Calu3 (cell line): ENCODE data around the gene PROSER3. TPM values are rescaled to one million over a fixed set of nuclear protein-coding genes. Genes with fewer than 3 reads are reported as not detected.

Source experiments
- BruUV-seq: library from RNA; stranded (reverse); fragments of 400-500 nt; replicated peaks from 2 replicates; lab custom pipeline; 2021; lab: Mats Ljungman, UMichigan
- CTCF ChIA-PET: fragments of 300-600 bp; sonication (Branson Sonifier 250); formaldehyde crosslinking; loops from one replicate; lab custom pipeline; 2022; ENCODE audit warnings: antibody characterized with exemption; lab: Charles Lee
- DNase-seq: peaks from one replicate; pipeline ENCODE4 v3.0.0; 2022
- H3K27ac Mint-ChIP-seq: one replicate; pipeline ENCODE4 v1.8.0; 2022; ENCODE audit warnings: mixed read lengths; ENCODE audit not compliant: unreplicated experiment
- H3K27me3 Mint-ChIP-seq: one replicate; pipeline ENCODE4 v1.8.0; 2022; ENCODE audit warnings: mixed read lengths; ENCODE audit not compliant: unreplicated experiment
- H3K36me3 Mint-ChIP-seq: one replicate; pipeline ENCODE4 v1.8.0; 2022; ENCODE audit warnings: mild to moderate bottlenecking, moderate library complexity, mixed read lengths; ENCODE audit not compliant: insufficient read depth, unreplicated experiment
- H3K4me1 Mint-ChIP-seq: one replicate; pipeline ENCODE4 v1.8.0; 2022; ENCODE audit warnings: mild to moderate bottlenecking, low read depth, mixed read lengths; ENCODE audit not compliant: unreplicated experiment
- H3K4me3 Mint-ChIP-seq: one replicate; pipeline ENCODE4 v1.8.0; 2022; ENCODE audit warnings: mild to moderate bottlenecking, low read depth, moderate library complexity, mixed read lengths; ENCODE audit not compliant: unreplicated experiment
- H3K9me3 Mint-ChIP-seq: one replicate; pipeline ENCODE4 v1.8.0; 2022; ENCODE audit warnings: low read depth, mixed read lengths; ENCODE audit not compliant: unreplicated experiment
- intact Hi-C: fragments of 100-400 bp; cut with micrococcal nuclease; formaldehyde crosslinking; loops from one replicate; pipeline ENCODE4 v1.10.0; 2022; ENCODE audit not compliant: unreplicated experiment
- total RNA-seq: library from RNA; stranded (reverse); gene quantifications from 2 replicates; pipeline ENCODE4 v1.2.3, GENCODE V29; 2022
- TF ChIP-seq, protein P1 (sequence below): fragments of 200-600 bp; IDR thresholded peaks from one replicate; pipeline ENCODE4 v1.8.0; 2022; ENCODE audit warnings: antibody characterized with exemption; ENCODE audit not compliant: unreplicated experiment

The PROSER3 gene
- total RNA-seq, 1 experiment from 2014 or later: 70.7 TPM

- TF ChIP-seq, protein P1, sequence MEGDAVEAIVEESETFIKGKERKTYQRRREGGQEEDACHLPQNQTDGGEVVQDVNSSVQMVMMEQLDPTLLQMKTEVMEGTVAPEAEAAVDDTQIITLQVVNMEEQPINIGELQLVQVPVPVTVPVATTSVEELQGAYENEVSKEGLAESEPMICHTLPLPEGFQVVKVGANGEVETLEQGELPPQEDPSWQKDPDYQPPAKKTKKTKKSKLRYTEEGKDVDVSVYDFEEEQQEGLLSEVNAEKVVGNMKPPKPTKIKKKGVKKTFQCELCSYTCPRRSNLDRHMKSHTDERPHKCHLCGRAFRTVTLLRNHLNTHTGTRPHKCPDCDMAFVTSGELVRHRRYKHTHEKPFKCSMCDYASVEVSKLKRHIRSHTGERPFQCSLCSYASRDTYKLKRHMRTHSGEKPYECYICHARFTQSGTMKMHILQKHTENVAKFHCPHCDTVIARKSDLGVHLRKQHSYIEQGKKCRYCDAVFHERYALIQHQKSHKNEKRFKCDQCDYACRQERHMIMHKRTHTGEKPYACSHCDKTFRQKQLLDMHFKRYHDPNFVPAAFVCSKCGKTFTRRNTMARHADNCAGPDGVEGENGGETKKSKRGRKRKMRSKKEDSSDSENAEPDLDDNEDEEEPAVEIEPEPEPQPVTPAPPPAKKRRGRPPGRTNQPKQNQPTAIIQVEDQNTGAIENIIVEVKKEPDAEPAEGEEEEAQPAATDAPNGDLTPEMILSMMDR: no peak
- no TSS peak for BruUV-seq
- Mint-ChIP-seq H3K36me3 (peaks cover 57% of the 10 kb centered on the region), H3K27me3 (no peaks in the 10 kb centered on the region), H3K4me1 (peaks cover 37% of the 10 kb centered on the region), H3K4me3 (peak overlapping the region; percentile 90), H3K27ac (no peak overlapping the region), H3K9me3 (no peaks in the 10 kb centered on the region)
- no peak for DNase-seq
- intact Hi-C loops: no loop called here
- CTCF ChIA-PET: no interaction called here
Measured at GRCh38 chr19:35750167-35750566, 7.8 kb upstream of the PROSER3 start.

- TF ChIP-seq, protein P1: no peak
- Mint-ChIP-seq H3K9me3 (no peaks in the 10 kb centered on the region), H3K27me3 (no peaks in the 10 kb centered on the region), H3K4me1 (peaks cover 18% of the 10 kb centered on the region), H3K27ac (no peak overlapping the region), H3K4me3 (no peak overlapping the region), H3K36me3 (peaks cover 53% of the 10 kb centered on the region)
- CTCF ChIA-PET: no interaction called here
- no TSS peak for BruUV-seq
- intact Hi-C loops: no loop called here
- no peak for DNase-seq
Measured at GRCh38 chr19:35751839-35752745, 5.9 kb upstream of the PROSER3 start.

GRCh38 chr19:35752746-35753350, 5.1 kb upstream of the PROSER3 start:
- DNase-seq: no peak
- intact Hi-C loops: no loop called here
- TF ChIP-seq, protein P1: no peak
- Mint-ChIP-seq H3K27me3 (no peaks in the 10 kb centered on the region), H3K9me3 (no peaks in the 10 kb centered on the region), H3K4me3 (no peak overlapping the region), H3K4me1 (peaks cover 16% of the 10 kb centered on the region), H3K27ac (no peak overlapping the region), H3K36me3 (peaks cover 60% of the 10 kb centered on the region)
- BruUV-seq: no TSS peak
- CTCF ChIA-PET: no interaction called here

GRCh38 chr19:35753634-35754369, 4.2 kb upstream of the PROSER3 start:
- Mint-ChIP-seq H3K4me1 (peaks cover 15% of the 10 kb centered on the region), H3K27ac (no peak overlapping the region), H3K4me3 (no peak overlapping the region), H3K27me3 (no peaks in the 10 kb centered on the region), H3K9me3 (no peaks in the 10 kb centered on the region), H3K36me3 (peaks cover 60% of the 10 kb centered on the region)
- DNase-seq: no peak
- BruUV-seq: no TSS peak
- TF ChIP-seq, protein P1: no peak
- intact Hi-C loops: no loop called here
- CTCF ChIA-PET: no interaction called here
